ENCODE data around the gene ERCC5. TPM values are rescaled to one million over a fixed set of nuclear protein-coding genes. Genes with fewer than 3 reads are reported as not detected.

The ERCC5 gene
- total and polyA plus RNA-seq, 2 donors (not counting 3 experiments of a cell fraction or from before 2014, with no cell fraction given) = 12.5 to 40.1 TPM

DNA sequence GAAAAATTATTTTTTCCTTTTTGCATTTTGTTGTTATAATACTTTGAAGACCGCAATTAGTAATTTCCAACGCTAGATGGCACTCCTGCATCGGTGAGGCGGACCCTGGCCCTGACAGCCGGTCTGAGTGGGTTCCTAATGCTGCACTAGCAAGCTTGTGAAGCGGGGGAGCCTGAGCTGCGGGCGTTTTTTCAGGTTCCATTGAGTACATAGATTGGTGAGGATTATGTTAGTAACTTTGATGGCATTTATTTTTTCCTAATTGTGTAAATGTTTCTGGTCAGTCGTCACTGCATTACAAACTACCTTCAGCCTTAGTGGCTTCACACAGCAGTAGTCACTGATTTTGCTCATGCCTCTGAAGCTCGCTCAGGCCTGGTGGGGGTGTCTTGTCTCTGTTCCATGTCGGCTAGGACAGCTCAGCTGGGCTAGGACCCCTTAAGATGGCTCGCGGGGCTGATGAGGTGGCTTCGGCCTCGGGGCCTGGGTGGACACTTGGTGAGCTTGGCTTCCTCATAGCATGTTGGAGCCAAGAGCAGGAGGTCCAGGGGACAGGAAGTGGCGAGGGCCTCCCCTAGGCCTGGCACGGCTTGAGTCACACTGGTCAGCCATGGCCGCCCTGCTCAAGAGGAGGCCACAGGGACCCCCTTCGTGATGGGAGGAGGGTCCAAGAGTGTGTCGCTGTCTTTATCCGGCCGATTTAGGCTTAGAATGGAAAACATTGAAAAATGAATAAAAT, 25.0 kb downstream of the ERCC5 start:
- DNase-seq (ENCODE audit: low read depth, low spot score) (peak; percentile 55), FAIRE-seq (peak; percentile 75)
- Histone ChIP-seq H2AFZ (ENCODE audit: low read depth, low read length) (no peak overlapping the region), H3K4me2 (ENCODE audit: insufficient read depth, low read length) (no peak overlapping the region), H3K27me3 (ENCODE audit: control insufficient read depth in 2 of 2, insufficient read depth in 2 of 2, low read length in 2 of 2) (no peaks in the 10 kb centered on the region), H3K27ac (ENCODE audit: insufficient read depth, low read depth, low read length) (no peak overlapping the region), H3K79me2 (ENCODE audit: control insufficient read depth, insufficient read depth, low read length) (peaks cover 4% of the 10 kb centered on the region), H4K20me1 (replicated peaks; ENCODE audit: control insufficient read depth, extremely low read depth, insufficient read depth, low read length) (no peaks in the 10 kb centered on the region), H3K36me3 (ENCODE audit: control insufficient read depth in 2 of 2, extremely low read depth in 1 of 2, insufficient read depth in 2 of 2, low read length in 2 of 2) (peaks cover 10 to 25% of the 10 kb centered on the region in 2 experiments), H3K9me1 (replicated peaks; ENCODE audit: control insufficient read depth, extremely low read depth, insufficient read depth, low read length) (no peaks in the 10 kb centered on the region), H3K9ac (replicated peaks; ENCODE audit: extremely low read depth, insufficient read depth, low read length) (no peak overlapping the region), H3K4me1 (ENCODE audit: control insufficient read depth, extremely low read depth, insufficient read depth, low read length) (peaks cover 7% of the 10 kb centered on the region), H3K9me3 (replicated peaks; ENCODE audit: control insufficient read depth, insufficient read depth, low read length) (no peaks in the 10 kb centered on the region), H3K4me3 (replicated peaks in 1 of 3; ENCODE audit: insufficient read depth in 1 of 3, low read depth in 1 of 3, low read length in 3 of 3) (no peak overlapping the region)
- ChIA-PET CTCF (interaction anchor here (0.6 to 2.2 kb wide), 25 partner anchors 9 to 1701 kb away, joined by 3 to 15 read pairs (median 5); partner anchors contain the start of genes ERCC5 and TEX30), POLR2A (no interaction called here)
- intact Hi-C loops (cut with micrococcal nuclease) (no loop called here), dilution Hi-C loops (cut with MboI; ENCODE audit: extremely low pct_ligation_motif_present, low sequenced_read_pairs) (loop anchor here (25.0 kb wide), 1 partner anchor 284 kb away; the partner anchor contains the start of gene TPP2)
- no peak for TF ChIP-seq EZH2 (IDR thresholded peaks at IDR 0.05; ENCODE audit: borderline replicate concordance, low read depth, low read length, severe bottlenecking)
- TF ChIP-seq, protein P1, sequence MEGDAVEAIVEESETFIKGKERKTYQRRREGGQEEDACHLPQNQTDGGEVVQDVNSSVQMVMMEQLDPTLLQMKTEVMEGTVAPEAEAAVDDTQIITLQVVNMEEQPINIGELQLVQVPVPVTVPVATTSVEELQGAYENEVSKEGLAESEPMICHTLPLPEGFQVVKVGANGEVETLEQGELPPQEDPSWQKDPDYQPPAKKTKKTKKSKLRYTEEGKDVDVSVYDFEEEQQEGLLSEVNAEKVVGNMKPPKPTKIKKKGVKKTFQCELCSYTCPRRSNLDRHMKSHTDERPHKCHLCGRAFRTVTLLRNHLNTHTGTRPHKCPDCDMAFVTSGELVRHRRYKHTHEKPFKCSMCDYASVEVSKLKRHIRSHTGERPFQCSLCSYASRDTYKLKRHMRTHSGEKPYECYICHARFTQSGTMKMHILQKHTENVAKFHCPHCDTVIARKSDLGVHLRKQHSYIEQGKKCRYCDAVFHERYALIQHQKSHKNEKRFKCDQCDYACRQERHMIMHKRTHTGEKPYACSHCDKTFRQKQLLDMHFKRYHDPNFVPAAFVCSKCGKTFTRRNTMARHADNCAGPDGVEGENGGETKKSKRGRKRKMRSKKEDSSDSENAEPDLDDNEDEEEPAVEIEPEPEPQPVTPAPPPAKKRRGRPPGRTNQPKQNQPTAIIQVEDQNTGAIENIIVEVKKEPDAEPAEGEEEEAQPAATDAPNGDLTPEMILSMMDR (IDR thresholded peaks at IDR 0.05; ENCODE audit: extremely low read depth in 1 of 2, insufficient read depth in 1 of 2, low read depth in 1 of 2, low read length in 2 of 2) = peak; percentile 65 to 80
- no peak for TF ChIP-seq POLR2AphosphoS5 (IDR thresholded peaks at IDR 0.05; ENCODE audit: insufficient read depth, low read depth, low read length)
- no peak for TF ChIP-seq GATA2 (IDR thresholded peaks at IDR 0.05; ENCODE audit: insufficient read depth, insufficient read length, low read depth, low read length)
- TF ChIP-seq POLR2A (IDR thresholded peaks at IDR 0.05; ENCODE audit: low read depth, low read length) = no peak
- TF ChIP-seq, protein P2, sequence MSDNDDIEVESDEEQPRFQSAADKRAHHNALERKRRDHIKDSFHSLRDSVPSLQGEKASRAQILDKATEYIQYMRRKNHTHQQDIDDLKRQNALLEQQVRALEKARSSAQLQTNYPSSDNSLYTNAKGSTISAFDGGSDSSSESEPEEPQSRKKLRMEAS (IDR thresholded peaks at IDR 0.05; ENCODE audit: insufficient read depth, insufficient read length) = no peak
- no peak for TF ChIP-seq JUN (IDR thresholded peaks at IDR 0.05; ENCODE audit: borderline replicate concordance, insufficient read depth, insufficient read length, low read depth)
- BruUV-seq (replicated peaks) = no TSS peak
